HCT116 (cell line): ENCODE measurements around the gene SLC7A7. TPM values are rescaled to one million over a fixed set of nuclear protein-coding genes. Genes with fewer than 3 reads are reported as not detected.

Experiments used
- ATAC-seq: fragments of 200-7000 bp; cut with Tn5 transposase; 2 replicates; pipeline ENCODE4 v1.9.1; 2020; ENCODE audit warnings: mild to moderate bottlenecking, moderate library complexity
- BruUV-seq: library from RNA; stranded (reverse); fragments of 400-500 nt; replicated peaks from 2 replicates; lab custom pipeline; 2021; lab: Mats Ljungman, UMichigan
- CTCF ChIA-PET: fragments of 300-600 bp; sonication (Branson Sonifier 250); formaldehyde crosslinking; loops from one replicate; lab custom pipeline; 2021; ENCODE audit warnings: antibody characterized with exemption; lab: Charles Lee
- POLR2A ChIA-PET: fragments of 300-600, 350-600 bp; sonication (Branson Sonifier 250); formaldehyde crosslinking; loops from one replicate; lab custom pipeline; 2021; ENCODE audit warnings: antibody characterized with exemption; lab: Charles Lee
- RAD21 ChIA-PET, 2 experiments: fragments of 300-600 bp; sonication (Branson Sonifier 250); formaldehyde crosslinking; loops; one replicate each; lab custom pipeline; 2023; ENCODE audit warnings: low total read pairs in 2 of 2; ENCODE audit not compliant: uncharacterized antibody in 2 of 2, unreplicated experiment in 2 of 2, low non-redundant PET in 1 of 2; lab: Charles Lee
- DNase-seq: peaks from one replicate; pipeline ENCODE4 v3.0.0-alpha.2; 2010; ENCODE audit warnings: low read depth, low spot score
- H2AFZ ChIP-seq: fragments of 200-600 bp; shearing (Covaris generic), sonication (generic); 2 replicates; pipeline ENCODE4 v1.6.1; 2017; ENCODE audit warnings: low read depth, mixed run types, mixed read lengths, antibody characterized with exemption, low read length; ENCODE audit not compliant: poor library complexity, severe bottlenecking
- H3K27ac ChIP-seq: 2 replicates; pipeline ENCODE4 v1.5.1; 2012; ENCODE audit warnings: low read depth, low read length
- H3K27me3 ChIP-seq: fragments of 200-600 bp; sonication (generic); 2 replicates; pipeline ENCODE4 v1.6.1; 2016; ENCODE audit warnings: mixed run types, low read length, mixed read lengths; ENCODE audit not compliant: insufficient read depth
- H3K36me3 ChIP-seq, 2 experiments: fragments of 200-500 bp in 1 of 2; fragments of 200-600 bp in 1 of 2; sonication (Bioruptor generic) in 1 of 2; sonication (generic) in 1 of 2; 2 replicates each; pipeline versions ENCODE4 v1.5.1 to v1.6.1; 2014 to 2016; ENCODE audit warnings: low read length in 2 of 2, inconsistent platforms in 1 of 2, mixed read lengths in 1 of 2, mixed run types in 1 of 2; ENCODE audit not compliant: insufficient read depth in 2 of 2, control insufficient read depth in 1 of 2
- H3K4me1 ChIP-seq, 2 experiments: fragments of 200-600 bp in 1 of 2; sonication (generic) in 1 of 2; 2 replicates each; pipeline versions ENCODE4 v1.5.1 to v1.6.1; 2012 to 2017; ENCODE audit warnings: low read length in 2 of 2, inconsistent platforms in 1 of 2, mild to moderate bottlenecking in 1 of 2, mixed read lengths in 1 of 2, mixed run types in 1 of 2, moderate library complexity in 1 of 2; ENCODE audit not compliant: insufficient read depth in 2 of 2, control insufficient read depth in 1 of 2
- H3K4me2 ChIP-seq: fragments of 200-600 bp; sonication (generic); 2 replicates; pipeline ENCODE4 v1.6.1; 2017; ENCODE audit warnings: mixed run types, low read length, mixed read lengths
- H3K4me3 ChIP-seq, 2 experiments: fragments of 200-600 bp in 1 of 2; sonication (generic) in 1 of 2; replicated peaks in 1 of 2; 2 replicates each; pipeline ENCODE4 v1.5.1; 2011 to 2016; ENCODE audit warnings: low read length in 2 of 2, control low read depth in 1 of 2, low read depth in 1 of 2, mild to moderate bottlenecking in 1 of 2, mixed read lengths in 1 of 2, mixed run types in 1 of 2
- H3K79me2 ChIP-seq: fragments of 200-600 bp; sonication (generic); 2 replicates; pipeline ENCODE4 v1.6.1; 2017; ENCODE audit warnings: mild to moderate bottlenecking, mixed run types, low read length, moderate library complexity, mixed read lengths; ENCODE audit not compliant: insufficient read depth
- H3K9ac ChIP-seq: fragments of 200-600 bp; sonication (generic); 2 replicates; pipeline ENCODE4 v1.6.1; 2016; ENCODE audit warnings: low read length, mixed read lengths
- H3K9me2 ChIP-seq: fragments of 200-600 bp; sonication (generic), shearing (Covaris generic); 2 replicates; pipeline ENCODE4 v1.6.1; 2017; ENCODE audit warnings: mixed run types, mild to moderate bottlenecking, moderate library complexity; ENCODE audit not compliant: insufficient read depth
- H3K9me3 ChIP-seq, 2 experiments: fragments of 200-500 bp in 1 of 2; fragments of 200-600 bp in 1 of 2; sonication (Bioruptor generic) in 1 of 2; sonication (generic) in 1 of 2; 2 replicates each; pipeline ENCODE4 v1.6.1; 2014 to 2017; ENCODE audit warnings: low read length in 2 of 2, mixed read lengths in 2 of 2, inconsistent platforms in 1 of 2, low read depth in 1 of 2, mild to moderate bottlenecking in 1 of 2, mixed run types in 1 of 2, moderate library complexity in 1 of 2; ENCODE audit not compliant: control insufficient read depth in 1 of 2, insufficient read depth in 1 of 2
- H4K20me1 ChIP-seq: fragments of 200-600 bp; sonication (generic), shearing (Covaris generic); 2 replicates; pipeline ENCODE4 v1.6.1; 2017; ENCODE audit warnings: mixed run types, mild to moderate bottlenecking, moderate library complexity; ENCODE audit not compliant: insufficient read depth
- CBX3 ChIP-seq: IDR thresholded peaks from 2 replicates; pipeline ENCODE4 v1.6.1; 2012; ENCODE audit warnings: low read depth
- CEBPB ChIP-seq: IDR thresholded peaks from 2 replicates; pipeline ENCODE4 v1.6.1; 2012; ENCODE audit warnings: low read depth
- ELF1 ChIP-seq: IDR thresholded peaks from 2 replicates; pipeline ENCODE4 v1.6.1; 2012; ENCODE audit warnings: low read depth, borderline replicate concordance
- EZH2phosphoT487 ChIP-seq: fragments of 200-600 bp; IDR thresholded peaks from 2 replicates; pipeline ENCODE4 v1.6.1; 2018; ENCODE audit warnings: antibody characterized with exemption, borderline replicate concordance
- FOSL1 ChIP-seq: IDR thresholded peaks from 2 replicates; pipeline ENCODE4 v1.6.1; 2012; ENCODE audit warnings: low read depth
- JUND ChIP-seq: IDR thresholded peaks from 2 replicates; pipeline ENCODE4 v1.6.1; 2012
- RAD21 ChIP-seq: IDR thresholded peaks from 2 replicates; pipeline ENCODE4 v1.6.1; 2012; ENCODE audit warnings: low read depth, mild to moderate bottlenecking
- SIN3A ChIP-seq: IDR thresholded peaks from 2 replicates; pipeline ENCODE4 v1.6.1; 2012; ENCODE audit warnings: low read depth
- SP1 ChIP-seq: IDR thresholded peaks from 2 replicates; pipeline ENCODE4 v1.6.1; 2012; ENCODE audit warnings: low read depth
- SRF ChIP-seq: IDR thresholded peaks from 2 replicates; pipeline ENCODE4 v1.6.1; 2012; ENCODE audit warnings: low read depth
- ZFX ChIP-seq: fragments of 450-650 bp; IDR thresholded peaks from 2 replicates; pipeline ENCODE4 v1.6.1; 2017
- ZNF274 ChIP-seq: fragments of 200-500 bp; sonication (Bioruptor generic); IDR thresholded peaks from 2 replicates; pipeline ENCODE4 v1.6.1; 2014; ENCODE audit warnings: mild to moderate bottlenecking, low read depth, low read length, inconsistent platforms
- intact Hi-C: fragments of 100-400 bp; cut with micrococcal nuclease; formaldehyde crosslinking; loops from 2 replicates; pipeline ENCODE4 v1.10.0; 2022
- total RNA-seq: library from RNA; stranded (reverse); gene quantifications from one replicate; pipeline ENCODE4 v1.2.1, GENCODE V29; 2021; ENCODE audit not compliant: unreplicated experiment
- TF ChIP-seq, protein P1 (sequence below): IDR thresholded peaks from 2 replicates; pipeline ENCODE4 v1.6.1; 2011; ENCODE audit warnings: mild to moderate bottlenecking, low read length, moderate library complexity; ENCODE audit not compliant: insufficient replicate concordance; ENCODE audit errors: extremely low read depth
- TF ChIP-seq, protein P2 (sequence below): IDR thresholded peaks from 2 replicates; pipeline ENCODE4 v1.6.1; 2012
- TF ChIP-seq, protein P3 (sequence below), 3 experiments: fragments of 200-600 bp in 1 of 3; sonication (generic) in 1 of 3; IDR thresholded peaks in 2 of 3; conservative IDR thresholded peaks in 1 of 3; 2 replicates each; pipeline ENCODE4 v1.5.1; 2012 to 2017; ENCODE audit warnings: low read depth in 2 of 3, low read length in 2 of 3, antibody characterized with exemption in 1 of 3, borderline replicate concordance in 1 of 3, control low read depth in 1 of 3, mild to moderate bottlenecking in 1 of 3, mixed read lengths in 1 of 3, mixed run types in 1 of 3, moderate library complexity in 1 of 3; ENCODE audit not compliant: insufficient read depth in 1 of 3
- TF ChIP-seq, protein P4 (sequence below): IDR thresholded peaks from 2 replicates; pipeline ENCODE4 v1.6.1; 2012; ENCODE audit warnings: low read depth
- TF ChIP-seq, protein P5 (sequence below): IDR thresholded peaks from 2 replicates; pipeline ENCODE4 v1.6.1; 2012

The SLC7A7 gene
- total RNA-seq, 1 experiment from 2014 or later = 0.27 TPM

DNA sequence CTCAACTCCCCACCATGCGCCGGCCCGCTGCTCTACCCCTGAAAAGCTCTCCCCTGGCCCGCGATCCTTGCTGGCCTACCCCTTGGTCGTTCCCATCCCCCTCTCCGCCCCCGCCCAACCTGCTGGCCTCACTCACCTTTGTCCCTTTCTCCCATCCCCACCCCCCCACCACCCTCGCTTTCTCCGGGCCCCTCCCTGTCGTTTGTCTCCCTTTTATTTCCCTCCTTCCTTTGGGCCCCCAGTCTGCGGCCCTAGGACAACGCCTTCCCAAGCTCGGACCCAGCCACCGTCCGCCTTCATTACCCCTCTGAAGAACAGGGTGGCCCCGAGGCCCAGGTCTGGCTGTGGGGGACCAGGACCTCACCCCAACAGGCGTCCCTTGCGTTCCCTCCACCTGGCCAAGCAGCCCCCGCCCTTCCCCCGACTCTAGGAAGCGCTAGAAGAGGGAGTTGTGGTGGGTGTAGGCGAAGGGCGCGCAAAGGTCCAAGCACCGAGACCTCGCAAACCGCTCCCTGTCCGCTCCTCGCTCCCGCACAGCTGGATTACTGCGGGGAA is 6.9 kb upstream of the SLC7A7 start:
- no TSS peak for BruUV-seq
- no peaks in the 10 kb centered on the region for H3K79me2 ChIP-seq
- no peaks in the 10 kb centered on the region for H3K36me3 ChIP-seq
- no peak overlapping the region for H3K4me3 ChIP-seq
- no peak overlapping the region for H3K9ac ChIP-seq
- intact Hi-C loops = loop anchor here (2.0 kb wide), 3 partner anchors 79 to 265 kb away; partner anchors contain the start of gene AJUBA
- CTCF ChIA-PET = interaction anchor here (0.6 to 2.7 kb wide), 15 partner anchors 14 to 537 kb away, joined by 3 to 38 read pairs (median 5); partner anchors contain the start of genes DAD1, LRP10, OXA1L and PRMT5
- POLR2A ChIA-PET = interaction anchor here (0.6 to 1.9 kb wide), 3 partner anchors 8 to 289 kb away, joined by 3 to 6 read pairs (median 4); partner anchors contain the start of gene OXA1L
- peaks cover 7 to 35% of the 10 kb centered on the region in 2 experiments for H3K4me1 ChIP-seq
- ATAC-seq = no peak
- 0 out of 2 replicates have a peak overlapping the region, but pooled peaks have one; percentile 68 for H3K4me2 ChIP-seq
- H3K9me3 ChIP-seq = no peaks in the 10 kb centered on the region
- H2AFZ ChIP-seq = peak overlapping the region; percentile 45
- H3K9me2 ChIP-seq = no peaks in the 10 kb centered on the region
- no peak overlapping the region for H3K27ac ChIP-seq
- TF ChIP-seq FOSL1 (no peak), ELF1 (no peak), ZFX (no peak), SIN3A (no peak), SP1 (no peak), RAD21 (no peak), JUND (no peak), EZH2phosphoT487 (no peak), CBX3 (no peak), ZNF274 (no peak), CEBPB (no peak), SRF (no peak)
- TF ChIP-seq, protein P1, sequence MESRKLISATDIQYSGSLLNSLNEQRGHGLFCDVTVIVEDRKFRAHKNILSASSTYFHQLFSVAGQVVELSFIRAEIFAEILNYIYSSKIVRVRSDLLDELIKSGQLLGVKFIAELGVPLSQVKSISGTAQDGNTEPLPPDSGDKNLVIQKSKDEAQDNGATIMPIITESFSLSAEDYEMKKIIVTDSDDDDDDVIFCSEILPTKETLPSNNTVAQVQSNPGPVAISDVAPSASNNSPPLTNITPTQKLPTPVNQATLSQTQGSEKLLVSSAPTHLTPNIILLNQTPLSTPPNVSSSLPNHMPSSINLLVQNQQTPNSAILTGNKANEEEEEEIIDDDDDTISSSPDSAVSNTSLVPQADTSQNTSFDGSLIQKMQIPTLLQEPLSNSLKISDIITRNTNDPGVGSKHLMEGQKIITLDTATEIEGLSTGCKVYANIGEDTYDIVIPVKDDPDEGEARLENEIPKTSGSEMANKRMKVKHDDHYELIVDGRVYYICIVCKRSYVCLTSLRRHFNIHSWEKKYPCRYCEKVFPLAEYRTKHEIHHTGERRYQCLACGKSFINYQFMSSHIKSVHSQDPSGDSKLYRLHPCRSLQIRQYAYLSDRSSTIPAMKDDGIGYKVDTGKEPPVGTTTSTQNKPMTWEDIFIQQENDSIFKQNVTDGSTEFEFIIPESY = no peak
- TF ChIP-seq, protein P2, sequence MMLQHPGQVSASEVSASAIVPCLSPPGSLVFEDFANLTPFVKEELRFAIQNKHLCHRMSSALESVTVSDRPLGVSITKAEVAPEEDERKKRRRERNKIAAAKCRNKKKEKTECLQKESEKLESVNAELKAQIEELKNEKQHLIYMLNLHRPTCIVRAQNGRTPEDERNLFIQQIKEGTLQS = no peak
- TF ChIP-seq, protein P3, sequence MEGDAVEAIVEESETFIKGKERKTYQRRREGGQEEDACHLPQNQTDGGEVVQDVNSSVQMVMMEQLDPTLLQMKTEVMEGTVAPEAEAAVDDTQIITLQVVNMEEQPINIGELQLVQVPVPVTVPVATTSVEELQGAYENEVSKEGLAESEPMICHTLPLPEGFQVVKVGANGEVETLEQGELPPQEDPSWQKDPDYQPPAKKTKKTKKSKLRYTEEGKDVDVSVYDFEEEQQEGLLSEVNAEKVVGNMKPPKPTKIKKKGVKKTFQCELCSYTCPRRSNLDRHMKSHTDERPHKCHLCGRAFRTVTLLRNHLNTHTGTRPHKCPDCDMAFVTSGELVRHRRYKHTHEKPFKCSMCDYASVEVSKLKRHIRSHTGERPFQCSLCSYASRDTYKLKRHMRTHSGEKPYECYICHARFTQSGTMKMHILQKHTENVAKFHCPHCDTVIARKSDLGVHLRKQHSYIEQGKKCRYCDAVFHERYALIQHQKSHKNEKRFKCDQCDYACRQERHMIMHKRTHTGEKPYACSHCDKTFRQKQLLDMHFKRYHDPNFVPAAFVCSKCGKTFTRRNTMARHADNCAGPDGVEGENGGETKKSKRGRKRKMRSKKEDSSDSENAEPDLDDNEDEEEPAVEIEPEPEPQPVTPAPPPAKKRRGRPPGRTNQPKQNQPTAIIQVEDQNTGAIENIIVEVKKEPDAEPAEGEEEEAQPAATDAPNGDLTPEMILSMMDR (IDR thresholded peaks at IDR 0.05 in 2 of 3, conservative IDR thresholded peaks at IDR 0.05 in 1 of 3; ENCODE audit: borderline replicate concordance in 1 of 3, insufficient read depth in 1 of 3, low read depth in 2 of 3, low read length in 2 of 3) = no peak
- TF ChIP-seq, protein P4, sequence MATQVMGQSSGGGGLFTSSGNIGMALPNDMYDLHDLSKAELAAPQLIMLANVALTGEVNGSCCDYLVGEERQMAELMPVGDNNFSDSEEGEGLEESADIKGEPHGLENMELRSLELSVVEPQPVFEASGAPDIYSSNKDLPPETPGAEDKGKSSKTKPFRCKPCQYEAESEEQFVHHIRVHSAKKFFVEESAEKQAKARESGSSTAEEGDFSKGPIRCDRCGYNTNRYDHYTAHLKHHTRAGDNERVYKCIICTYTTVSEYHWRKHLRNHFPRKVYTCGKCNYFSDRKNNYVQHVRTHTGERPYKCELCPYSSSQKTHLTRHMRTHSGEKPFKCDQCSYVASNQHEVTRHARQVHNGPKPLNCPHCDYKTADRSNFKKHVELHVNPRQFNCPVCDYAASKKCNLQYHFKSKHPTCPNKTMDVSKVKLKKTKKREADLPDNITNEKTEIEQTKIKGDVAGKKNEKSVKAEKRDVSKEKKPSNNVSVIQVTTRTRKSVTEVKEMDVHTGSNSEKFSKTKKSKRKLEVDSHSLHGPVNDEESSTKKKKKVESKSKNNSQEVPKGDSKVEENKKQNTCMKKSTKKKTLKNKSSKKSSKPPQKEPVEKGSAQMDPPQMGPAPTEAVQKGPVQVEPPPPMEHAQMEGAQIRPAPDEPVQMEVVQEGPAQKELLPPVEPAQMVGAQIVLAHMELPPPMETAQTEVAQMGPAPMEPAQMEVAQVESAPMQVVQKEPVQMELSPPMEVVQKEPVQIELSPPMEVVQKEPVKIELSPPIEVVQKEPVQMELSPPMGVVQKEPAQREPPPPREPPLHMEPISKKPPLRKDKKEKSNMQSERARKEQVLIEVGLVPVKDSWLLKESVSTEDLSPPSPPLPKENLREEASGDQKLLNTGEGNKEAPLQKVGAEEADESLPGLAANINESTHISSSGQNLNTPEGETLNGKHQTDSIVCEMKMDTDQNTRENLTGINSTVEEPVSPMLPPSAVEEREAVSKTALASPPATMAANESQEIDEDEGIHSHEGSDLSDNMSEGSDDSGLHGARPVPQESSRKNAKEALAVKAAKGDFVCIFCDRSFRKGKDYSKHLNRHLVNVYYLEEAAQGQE = no peak
- TF ChIP-seq, protein P5, sequence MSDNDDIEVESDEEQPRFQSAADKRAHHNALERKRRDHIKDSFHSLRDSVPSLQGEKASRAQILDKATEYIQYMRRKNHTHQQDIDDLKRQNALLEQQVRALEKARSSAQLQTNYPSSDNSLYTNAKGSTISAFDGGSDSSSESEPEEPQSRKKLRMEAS = no peak
- DNase-seq = no peak
- H3K27me3 ChIP-seq = no peaks in the 10 kb centered on the region
- RAD21 ChIA-PET = interaction anchor here (0.6 to 1.4 kb wide), 5 partner anchors 31 to 164 kb away, joined by 3 to 8 read pairs (median 4); no protein-coding TSS in a partner anchor
- no peaks in the 10 kb centered on the region for H4K20me1 ChIP-seq
